HEK293 (cell line): ENCODE results near the gene PPP1R15B.
A peak's percentile ranks its signal among the peaks of the same experiment; 100 is the strongest.

Experiments
- GLI4 ChIP-seq: fragments of 450-650 bp; formaldehyde crosslinking; IDR thresholded peaks from 2 replicates; pipeline ENCODE4 v1.5.1; 2016; ENCODE audit warnings: missing biosample characterization, missing genetic modification characterization
- HOXD13 ChIP-seq: sonication (generic); formaldehyde crosslinking; IDR thresholded peaks from 2 replicates; pipeline ENCODE4 v1.8.0; 2022; ENCODE audit warnings: missing genetic modification reagents, borderline replicate concordance
- IKZF3 ChIP-seq: fragments of 450-650 bp; IDR thresholded peaks from 2 replicates; pipeline ENCODE4 v1.5.0; 2018; ENCODE audit warnings: missing biosample characterization, mild to moderate bottlenecking, missing genetic modification characterization, moderate library complexity
- KLF8 ChIP-seq: fragments of 450-650 bp; formaldehyde crosslinking; IDR thresholded peaks from 2 replicates; pipeline ENCODE4 v1.5.1; 2016; ENCODE audit warnings: missing biosample characterization, missing genetic modification characterization
- ZNF239 ChIP-seq: fragments of 450-650 bp; formaldehyde crosslinking; IDR thresholded peaks from 2 replicates; pipeline ENCODE4 v1.5.1; 2016; ENCODE audit warnings: missing biosample characterization, missing genetic modification characterization
- ZNF24 ChIP-seq: fragments of 450-650 bp; formaldehyde crosslinking; IDR thresholded peaks from 2 replicates; pipeline ENCODE4 v1.5.1; 2016; ENCODE audit warnings: missing biosample characterization, missing genetic modification characterization
- ZNF610 ChIP-seq: fragments of 450-650 bp; formaldehyde crosslinking; IDR thresholded peaks from 2 replicates; pipeline ENCODE4 v1.5.1; 2016; ENCODE audit warnings: missing biosample characterization, missing genetic modification characterization, borderline replicate concordance
- TF ChIP-seq, protein P1 (sequence below): fragments of 450-650 bp; formaldehyde crosslinking; IDR thresholded peaks from 2 replicates; pipeline ENCODE4 v1.5.1; 2016; ENCODE audit warnings: missing biosample characterization, missing genetic modification characterization
- TF ChIP-seq, protein P2 (sequence below): fragments of 450-650 bp; formaldehyde crosslinking; IDR thresholded peaks from 2 replicates; pipeline ENCODE4 v1.5.1; 2016; ENCODE audit warnings: missing biosample characterization, missing genetic modification characterization
- TF ChIP-seq, protein P3 (sequence below): fragments of 450-650 bp; formaldehyde crosslinking; IDR thresholded peaks from 2 replicates; pipeline ENCODE4 v1.5.1; 2016; ENCODE audit warnings: missing biosample characterization, missing genetic modification characterization

DNA sequence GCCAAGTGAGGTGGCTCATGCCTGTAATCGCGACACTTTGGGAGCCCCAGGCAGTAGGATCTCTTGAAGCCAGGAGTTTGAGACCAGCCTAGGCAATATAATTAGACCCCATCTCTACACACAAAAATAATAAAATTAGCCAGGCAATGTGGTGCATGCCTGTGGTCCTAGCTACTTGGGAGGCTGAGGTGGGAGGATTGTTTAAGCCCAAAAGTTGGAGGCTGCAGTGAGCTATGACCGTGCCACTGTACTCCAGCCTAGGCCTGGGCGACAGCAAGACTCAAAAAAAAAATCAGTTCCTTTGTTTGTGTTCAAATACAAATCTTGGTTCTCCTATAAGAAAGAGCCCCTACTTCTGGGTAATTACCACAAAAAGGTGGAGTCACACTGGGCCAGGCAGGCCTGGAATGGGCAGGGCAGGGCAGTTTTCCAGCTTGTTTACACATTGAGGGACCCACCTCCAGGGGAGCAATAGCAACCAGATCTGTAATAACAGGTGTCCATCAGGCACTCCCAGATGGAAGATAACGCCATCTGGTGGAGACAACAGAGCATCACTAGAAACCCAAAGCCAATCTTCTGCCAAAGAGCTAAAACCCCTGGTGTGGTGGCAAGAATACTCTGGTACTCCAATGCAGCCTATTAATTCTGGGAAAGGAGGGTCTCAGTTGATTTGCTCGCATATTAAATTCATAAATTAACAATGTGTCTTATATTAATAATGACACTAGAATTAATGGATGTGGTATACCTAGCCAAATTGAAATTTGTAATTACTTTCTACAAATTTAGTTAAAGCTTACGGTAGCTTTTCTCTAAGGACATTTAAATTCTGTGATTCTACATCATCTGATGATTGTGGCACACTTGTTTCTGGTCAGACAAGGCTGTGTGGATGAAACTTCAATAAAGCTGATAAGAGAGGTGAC lies 13.2 kb downstream of the PPP1R15B start:
- TF ChIP-seq, protein P1, sequence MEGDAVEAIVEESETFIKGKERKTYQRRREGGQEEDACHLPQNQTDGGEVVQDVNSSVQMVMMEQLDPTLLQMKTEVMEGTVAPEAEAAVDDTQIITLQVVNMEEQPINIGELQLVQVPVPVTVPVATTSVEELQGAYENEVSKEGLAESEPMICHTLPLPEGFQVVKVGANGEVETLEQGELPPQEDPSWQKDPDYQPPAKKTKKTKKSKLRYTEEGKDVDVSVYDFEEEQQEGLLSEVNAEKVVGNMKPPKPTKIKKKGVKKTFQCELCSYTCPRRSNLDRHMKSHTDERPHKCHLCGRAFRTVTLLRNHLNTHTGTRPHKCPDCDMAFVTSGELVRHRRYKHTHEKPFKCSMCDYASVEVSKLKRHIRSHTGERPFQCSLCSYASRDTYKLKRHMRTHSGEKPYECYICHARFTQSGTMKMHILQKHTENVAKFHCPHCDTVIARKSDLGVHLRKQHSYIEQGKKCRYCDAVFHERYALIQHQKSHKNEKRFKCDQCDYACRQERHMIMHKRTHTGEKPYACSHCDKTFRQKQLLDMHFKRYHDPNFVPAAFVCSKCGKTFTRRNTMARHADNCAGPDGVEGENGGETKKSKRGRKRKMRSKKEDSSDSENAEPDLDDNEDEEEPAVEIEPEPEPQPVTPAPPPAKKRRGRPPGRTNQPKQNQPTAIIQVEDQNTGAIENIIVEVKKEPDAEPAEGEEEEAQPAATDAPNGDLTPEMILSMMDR (tag by site-specific recombination): peak; percentile 90
- TF ChIP-seq, protein P2, sequence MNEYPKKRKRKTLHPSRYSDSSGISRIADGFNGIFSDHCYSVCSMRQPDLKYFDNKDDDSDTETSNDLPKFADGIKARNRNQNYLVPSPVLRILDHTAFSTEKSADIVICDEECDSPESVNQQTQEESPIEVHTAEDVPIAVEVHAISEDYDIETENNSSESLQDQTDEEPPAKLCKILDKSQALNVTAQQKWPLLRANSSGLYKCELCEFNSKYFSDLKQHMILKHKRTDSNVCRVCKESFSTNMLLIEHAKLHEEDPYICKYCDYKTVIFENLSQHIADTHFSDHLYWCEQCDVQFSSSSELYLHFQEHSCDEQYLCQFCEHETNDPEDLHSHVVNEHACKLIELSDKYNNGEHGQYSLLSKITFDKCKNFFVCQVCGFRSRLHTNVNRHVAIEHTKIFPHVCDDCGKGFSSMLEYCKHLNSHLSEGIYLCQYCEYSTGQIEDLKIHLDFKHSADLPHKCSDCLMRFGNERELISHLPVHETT (tag by site-specific recombination): no peak
- TF ChIP-seq, protein P3, sequence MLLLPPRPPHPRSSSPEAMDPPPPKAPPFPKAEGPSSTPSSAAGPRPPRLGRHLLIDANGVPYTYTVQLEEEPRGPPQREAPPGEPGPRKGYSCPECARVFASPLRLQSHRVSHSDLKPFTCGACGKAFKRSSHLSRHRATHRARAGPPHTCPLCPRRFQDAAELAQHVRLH (tag by site-specific recombination): no peak
- no peak for TF ChIP-seq KLF8 (tag by site-specific recombination)
- no peak for TF ChIP-seq ZNF24 (tag by site-specific recombination)
- TF ChIP-seq IKZF3: 0 out of 2 replicates have a peak, but pooled peaks have one; percentile 20
- TF ChIP-seq ZNF610 (tag by site-specific recombination): no peak
- no peak for TF ChIP-seq ZNF239 (tag by site-specific recombination)
- TF ChIP-seq HOXD13 (CRISPR knock-in tag): no peak
- TF ChIP-seq GLI4 (tag by site-specific recombination): no peak
